DND-41 (cell line): ENCODE data around the gene EMD.

Experiments used
- CTCF ChIP-seq: IDR thresholded peaks from 2 replicates; pipeline ENCODE4 v1.5.1; 2012; ENCODE audit warnings: borderline replicate concordance, low read length, moderate library complexity, mild to moderate bottlenecking; ENCODE audit not compliant: poor library complexity, severe bottlenecking; ENCODE audit errors: extremely low read depth
- EZH2 ChIP-seq: IDR thresholded peaks from 3 replicates; pipeline ENCODE4 v1.6.1; 2012; ENCODE audit warnings: borderline replicate concordance, low read depth, mild to moderate bottlenecking, moderate library complexity, low read length, inconsistent platforms; ENCODE audit not compliant: severe bottlenecking

GRCh38 chrX:154371017-154371788 is 7.9 kb upstream of the EMD start:
- TF ChIP-seq CTCF (no peak), EZH2 (no peak)
